Tibial nerve (tissue), 4 donors: ENCODE results near the gene FBLN2. TPM values are rescaled to one million over a fixed set of nuclear protein-coding genes. Genes with fewer than 3 reads are reported as not detected.

Experiments used
- DNase-seq, 2 donors: peaks; one replicate each; pipeline ENCODE4 v3.0.0-alpha.2; 2019; ENCODE audit warnings: low spot score in 2 of 2
- H3K27ac ChIP-seq, 4 donors: fragments of 200-600 bp; sonication (generic) in 3 of 4; one replicate each; pipeline ENCODE4 v1.5.1; 2017 to 2019; ENCODE audit warnings: mild to moderate bottlenecking in 1 of 4
- H3K27me3 ChIP-seq, 2 donors: fragments of 200-600 bp; sonication (generic) in 1 of 2; one replicate each; pipeline versions ENCODE4 v1.5.1 to v1.6.0; 2017 to 2019
- H3K36me3 ChIP-seq, 3 donors: fragments of 200-600 bp; sonication (generic); one replicate each; pipeline ENCODE4 v1.5.1; 2018 to 2019
- H3K4me1 ChIP-seq, 4 donors: fragments of 200-600 bp; sonication (generic) in 3 of 4; one replicate each; pipeline ENCODE4 v1.5.1; 2017 to 2019
- H3K4me3 ChIP-seq, 4 donors: fragments of 200-600 bp; sonication (generic) in 3 of 4; one replicate each; pipeline ENCODE4 v1.5.1; 2017 to 2019; ENCODE audit warnings: mild to moderate bottlenecking in 1 of 4, moderate library complexity in 1 of 4
- H3K9me3 ChIP-seq, 4 donors: fragments of 200-600 bp; sonication (generic) in 3 of 4; one replicate each; pipeline ENCODE4 v1.5.1; 2017 to 2019
- CTCF ChIP-seq, 5 experiments: fragments of 200-600 bp in 3 of 5; fragments of 450-650 bp in 2 of 5; sonication (generic) in 3 of 5; IDR thresholded peaks; one replicate each; pipeline ENCODE4 v1.5.1; 2016 to 2019; ENCODE audit warnings: antibody characterized with exemption in 5 of 5, mild to moderate bottlenecking in 3 of 5, moderate library complexity in 2 of 5
- EP300 ChIP-seq, 2 donors: sonication (generic); formaldehyde crosslinking; IDR thresholded peaks; one replicate each; pipeline ENCODE4 v1.6.1; 2017; ENCODE audit warnings: antibody characterized with exemption in 2 of 2, mild to moderate bottlenecking in 1 of 2
- POLR2A ChIP-seq, 2 donors: fragments of 450-650 bp; IDR thresholded peaks; one replicate each; pipeline ENCODE4 v1.6.1; 2017; ENCODE audit warnings: antibody characterized with exemption in 2 of 2, mild to moderate bottlenecking in 2 of 2, moderate library complexity in 2 of 2
- whole genome bisulfite sequencing, 2 donors: methylation state at CpG; one replicate each; pipeline ENCODE4 v1.1.5; 2018; 5-methylcytosine and 5-hydroxymethylcytosine counted together
- total RNA-seq, 4 donors: library from RNA; depleted of rRNA; stranded (reverse); fragments of >200 nt; gene quantifications; one replicate each; pipeline ENCODE4 v1.1.0, GENCODE V29; 2016

The FBLN2 gene
- total RNA-seq, 4 donors from 2014 or later = 185 to 445 (median 240) TPM

GRCh38 chr3:13557417-13557816 is 8.5 kb downstream of the FBLN2 start:
- no peaks in the 10 kb centered on the region for H3K9me3 ChIP-seq
- no peak for DNase-seq
- peaks cover 0 to 82% (median 14%) of the 10 kb centered on the region in 4 donors for H3K4me1 ChIP-seq
- no peaks in the 10 kb centered on the region for H3K27me3 ChIP-seq
- no peaks in the 10 kb centered on the region for H3K36me3 ChIP-seq
- peak overlapping the region in 2 of 4 donors; percentile 60 to 66 for H3K27ac ChIP-seq
- WGBS, 2 donors = 48 to 75% methylated on average over 5 of the region's 5 CpGs
- TF ChIP-seq CTCF (IDR thresholded peaks at IDR 0.05) (no peak), EP300 (IDR thresholded peaks at IDR 0.05) (no peak), POLR2A (IDR thresholded peaks at IDR 0.05) (no peak)
- H3K4me3 ChIP-seq = no peak overlapping the region

DNA sequence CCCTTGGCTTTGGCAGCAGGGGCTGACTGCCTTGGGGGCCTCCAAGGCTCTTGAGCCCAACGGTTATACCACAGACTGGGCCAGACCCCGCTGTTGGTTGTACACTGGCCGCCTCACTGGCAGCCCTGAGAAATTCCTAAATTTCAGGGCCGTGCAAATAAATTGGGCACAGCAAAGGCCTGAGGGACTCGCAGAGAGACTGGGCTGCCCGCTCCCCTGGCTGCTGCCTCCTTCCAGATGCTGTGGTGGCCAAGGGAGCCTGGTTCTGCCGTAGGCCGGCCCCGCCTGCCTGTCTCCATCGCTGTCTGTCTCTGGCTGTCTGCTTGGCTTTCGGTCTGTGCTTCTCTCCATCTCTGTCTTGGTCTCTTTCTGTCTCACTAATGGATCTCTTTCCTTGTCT is 9.0 kb downstream of the FBLN2 start:
- Histone ChIP-seq H3K27me3 (no peaks in the 10 kb centered on the region), H3K4me1 (peaks cover 0 to 82% (median 12%) of the 10 kb centered on the region in 4 donors), H3K9me3 (no peaks in the 10 kb centered on the region), H3K36me3 (no peaks in the 10 kb centered on the region), H3K4me3 (no peak overlapping the region), H3K27ac (peak overlapping the region in 1 of 4 donors; percentile 66)
- TF ChIP-seq CTCF (IDR thresholded peaks at IDR 0.05) (no peak), EP300 (IDR thresholded peaks at IDR 0.05) (no peak)
- 82 to 88% methylated on average over 8 to 11 of the region's 11 CpGs for WGBS, 2 donors
- DNase-seq = no peak

DNA sequence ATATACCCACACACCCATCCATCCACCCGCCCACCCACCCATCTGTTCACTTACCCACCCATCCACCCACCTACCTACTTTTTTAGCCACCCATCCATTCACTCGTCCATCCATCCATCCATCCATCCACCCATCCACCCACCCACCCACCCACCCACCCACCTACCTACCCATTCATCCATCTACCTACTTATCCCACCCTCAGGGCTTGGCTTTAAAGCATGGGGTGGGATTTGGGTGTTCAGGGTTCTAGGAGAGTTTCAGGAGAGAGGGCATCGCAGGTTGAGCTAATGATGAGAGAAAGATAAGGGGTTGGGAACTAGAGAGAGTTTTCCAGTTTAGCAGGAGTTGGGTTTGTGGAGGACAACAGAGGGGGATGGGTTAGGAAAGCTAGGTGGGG is 9.7 kb downstream of the FBLN2 start:
- Histone ChIP-seq H3K9me3 (no peaks in the 10 kb centered on the region), H3K27me3 (no peaks in the 10 kb centered on the region), H3K4me3 (no peak overlapping the region), H3K27ac (no peak overlapping the region), H3K36me3 (no peaks in the 10 kb centered on the region), H3K4me1 (peaks cover 0 to 82% (median 7%) of the 10 kb centered on the region in 4 donors)
- no peak for DNase-seq
- TF ChIP-seq CTCF (IDR thresholded peaks at IDR 0.05) = no peak
- TF ChIP-seq EP300 (IDR thresholded peaks at IDR 0.05) = no peak
- TF ChIP-seq POLR2A (IDR thresholded peaks at IDR 0.05) = no peak
- WGBS, 2 donors = 86 to 88% methylated on average over 3 of the region's 3 CpGs

DNA sequence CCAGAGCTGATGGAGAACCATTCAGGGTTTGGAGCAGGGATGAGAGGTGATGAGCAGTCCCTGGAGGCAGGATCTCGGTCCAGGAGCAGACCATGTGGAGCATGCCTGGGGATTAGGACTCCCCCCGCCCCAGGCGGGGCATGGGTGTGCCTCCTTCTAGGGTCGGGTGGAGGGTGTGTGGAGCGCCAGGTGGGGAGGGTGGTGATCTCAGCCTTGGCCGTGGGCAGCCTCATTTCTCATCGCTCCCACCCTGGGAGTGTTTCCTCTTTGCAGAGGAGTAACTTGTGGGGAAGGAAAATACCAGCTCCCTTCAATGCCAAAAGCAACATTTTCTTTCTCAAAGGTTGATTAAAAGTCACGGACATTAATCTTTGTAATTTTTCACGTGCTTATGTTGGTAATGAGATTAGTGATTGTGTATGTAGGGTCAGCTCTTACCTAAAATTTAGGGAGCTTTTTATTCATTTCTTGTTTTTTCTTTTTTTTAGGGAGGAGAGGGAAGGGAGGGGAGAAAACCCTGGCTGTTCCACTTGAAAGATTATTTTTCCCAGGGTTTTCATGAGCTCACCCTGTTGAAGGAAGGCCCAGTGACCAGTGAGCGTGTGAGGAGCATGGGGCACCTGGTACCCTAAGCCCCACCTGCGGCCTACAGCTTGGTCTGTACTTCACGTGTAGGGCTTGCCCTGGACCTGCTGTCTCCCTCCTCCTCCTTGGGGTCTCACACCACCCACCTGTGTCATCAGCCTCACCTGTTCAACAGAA is 11.0 kb downstream of the FBLN2 start:
- 44 to 45% methylated on average over 12 of the region's 12 CpGs for WGBS, 2 donors
- no peak for TF ChIP-seq CTCF (IDR thresholded peaks at IDR 0.05)
- TF ChIP-seq POLR2A (IDR thresholded peaks at IDR 0.05) = no peak
- TF ChIP-seq EP300 (IDR thresholded peaks at IDR 0.05) = peak in 1 of 2 donors; percentile 57

GRCh38 chr3:13561376-13561775 is 12.5 kb downstream of the FBLN2 start:
- TF ChIP-seq POLR2A (IDR thresholded peaks at IDR 0.05) (no peak), EP300 (IDR thresholded peaks at IDR 0.05) (no peak), CTCF (IDR thresholded peaks at IDR 0.05) (no peak)
- H3K27ac ChIP-seq = no peak overlapping the region
- DNase-seq = no peak
- H3K4me3 ChIP-seq = no peak overlapping the region
- H3K27me3 ChIP-seq = no peaks in the 10 kb centered on the region
- H3K36me3 ChIP-seq = no peaks in the 10 kb centered on the region
- peaks cover 0 to 86% (median 3%) of the 10 kb centered on the region in 4 donors for H3K4me1 ChIP-seq
- no peaks in the 10 kb centered on the region for H3K9me3 ChIP-seq
- WGBS, 2 donors = 71 to 84% methylated on average over 9 of the region's 9 CpGs

More for the DNA sequence above, 11.0 kb downstream of the FBLN2 start:
- H3K27ac ChIP-seq = peak overlapping the region in 2 of 4 donors; percentile 8 to 65
- H3K36me3 ChIP-seq = no peaks in the 10 kb centered on the region
- DNase-seq = no peak
- H3K9me3 ChIP-seq = no peaks in the 10 kb centered on the region
- H3K27me3 ChIP-seq = no peaks in the 10 kb centered on the region
- H3K4me1 ChIP-seq = peaks cover 0 to 82% (median 3%) of the 10 kb centered on the region in 4 donors
- no peak overlapping the region for H3K4me3 ChIP-seq
